GM21528 (cell line): ENCODE data around the gene CAPZB.

Source experiments
- ATAC-seq: cut with Tn5 transposase; IDR thresholded peaks from one replicate; pipeline ENCODE4 v1.9.1; 2021; ENCODE audit warnings: mild to moderate bottlenecking, moderate library complexity; ENCODE audit not compliant: unreplicated experiment, low FRiP score

The CAPZB gene

GRCh38 chr1:19289244-19289643 lies 196.1 kb downstream of the CAPZB start:
- no peak for ATAC-seq
